IPS-11a (cell line): ENCODE data around the gene TPI1.
A peak's percentile ranks its signal among the peaks of the same experiment; 100 is the strongest.

Source experiments
- H3K4me3 ChIP-seq: one replicate; pipeline ENCODE4 v1.5.1; 2013; ENCODE audit warnings: low read depth, low read length, control low read depth

Gene TPI1

DNA sequence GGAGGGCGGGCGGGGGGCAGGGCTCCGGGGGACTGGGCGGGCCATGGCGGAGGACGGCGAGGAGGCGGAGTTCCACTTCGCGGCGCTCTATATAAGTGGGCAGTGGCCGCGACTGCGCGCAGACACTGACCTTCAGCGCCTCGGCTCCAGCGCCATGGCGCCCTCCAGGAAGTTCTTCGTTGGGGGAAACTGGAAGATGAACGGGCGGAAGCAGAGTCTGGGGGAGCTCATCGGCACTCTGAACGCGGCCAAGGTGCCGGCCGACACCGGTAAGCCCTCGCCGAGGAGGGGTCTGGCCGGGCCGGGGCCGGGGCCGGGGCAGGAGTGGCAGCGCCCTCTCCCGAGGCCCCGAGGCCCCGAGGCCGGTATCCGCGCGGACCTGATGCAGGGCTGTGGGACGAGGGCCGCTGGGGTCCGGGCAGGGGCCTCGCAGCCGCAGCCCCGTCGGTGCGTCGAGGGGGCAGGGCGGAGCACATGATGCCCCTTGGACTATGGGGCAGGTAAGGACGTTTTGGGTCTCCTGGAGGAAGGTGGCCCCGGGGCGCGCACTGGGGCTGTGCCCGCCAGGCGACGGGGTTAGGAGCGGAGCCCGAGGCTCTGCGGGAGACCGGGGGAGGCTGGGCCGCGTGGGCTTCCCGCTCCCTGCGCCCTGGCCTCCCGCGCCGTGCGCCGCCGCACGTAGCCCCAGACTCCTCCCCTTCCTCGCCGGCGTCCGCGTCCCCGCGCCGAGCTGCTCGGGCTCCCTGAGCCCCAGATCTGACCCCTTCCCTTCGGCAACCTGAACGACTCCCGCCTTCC lies at the start of gene TPI1:
Gene TPI1, plus strand, starts transcription at position 119 of the 798 bp plus-strand sequence. Its CDS starts 36 bp downstream, at position 155.
- peak within 1 kb of the TSS; percentile 98 for H3K4me3 ChIP-seq

DNA sequence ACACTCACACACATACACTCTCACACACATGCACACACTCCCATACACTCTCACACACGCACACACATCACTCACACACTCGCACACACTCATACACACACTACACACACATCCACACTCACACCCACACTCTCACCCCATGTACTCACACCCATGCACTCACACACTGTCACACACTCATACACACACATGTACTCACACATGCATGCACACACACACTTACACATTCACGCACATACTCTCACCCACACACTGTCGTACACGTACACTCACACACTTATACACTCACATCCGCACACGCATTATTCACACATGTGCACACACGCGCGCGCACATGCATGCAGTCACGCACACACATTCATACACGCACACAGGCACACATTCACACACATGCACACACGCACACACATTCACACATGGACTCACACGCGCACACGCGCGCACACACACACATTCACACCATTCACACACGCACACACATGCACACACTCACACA lies 49.6 kb upstream of the TPI1 start:
- H3K4me3 ChIP-seq, result no peak overlapping the region

DNA sequence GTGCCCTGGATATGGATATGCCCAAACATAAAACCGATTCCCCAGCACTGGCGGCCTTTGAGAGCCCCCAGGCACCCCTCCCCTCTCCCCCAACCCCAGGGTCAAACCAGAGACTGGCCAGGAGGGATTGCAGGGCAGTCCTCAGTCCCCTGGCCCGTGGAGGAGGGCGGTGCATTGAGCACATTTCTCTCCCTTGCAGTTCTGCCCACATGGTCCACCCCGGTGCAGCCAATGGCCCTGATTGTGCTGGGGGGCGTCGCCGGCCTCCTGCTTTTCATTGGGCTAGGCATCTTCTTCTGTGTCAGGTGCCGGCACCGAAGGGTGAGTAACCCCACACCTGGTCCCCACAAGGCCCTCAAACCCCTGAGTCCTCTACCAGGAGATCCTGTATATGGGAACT lies 49.1 kb upstream of the TPI1 start:
- no peak overlapping the region for H3K4me3 ChIP-seq

DNA sequence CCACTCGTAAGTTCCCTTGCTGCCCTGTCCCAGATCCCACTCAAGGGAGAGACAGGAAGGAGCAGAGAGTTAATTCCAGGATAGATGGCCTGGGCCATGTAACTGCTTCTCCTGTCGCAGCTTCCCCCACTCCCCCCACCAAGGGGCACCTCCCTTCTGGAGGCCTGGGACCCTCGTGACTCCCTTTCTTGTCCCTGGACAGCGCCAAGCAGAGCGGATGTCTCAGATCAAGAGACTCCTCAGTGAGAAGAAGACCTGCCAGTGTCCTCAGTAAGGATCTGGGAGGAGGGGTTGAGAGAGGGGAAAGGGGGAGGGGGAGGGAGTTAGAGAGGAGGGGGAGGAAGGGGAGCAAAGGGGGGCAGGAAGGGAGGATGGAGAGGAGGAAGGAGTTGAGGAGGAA lies 48.7 kb upstream of the TPI1 start:
- H3K4me3 ChIP-seq, result no peak overlapping the region

DNA sequence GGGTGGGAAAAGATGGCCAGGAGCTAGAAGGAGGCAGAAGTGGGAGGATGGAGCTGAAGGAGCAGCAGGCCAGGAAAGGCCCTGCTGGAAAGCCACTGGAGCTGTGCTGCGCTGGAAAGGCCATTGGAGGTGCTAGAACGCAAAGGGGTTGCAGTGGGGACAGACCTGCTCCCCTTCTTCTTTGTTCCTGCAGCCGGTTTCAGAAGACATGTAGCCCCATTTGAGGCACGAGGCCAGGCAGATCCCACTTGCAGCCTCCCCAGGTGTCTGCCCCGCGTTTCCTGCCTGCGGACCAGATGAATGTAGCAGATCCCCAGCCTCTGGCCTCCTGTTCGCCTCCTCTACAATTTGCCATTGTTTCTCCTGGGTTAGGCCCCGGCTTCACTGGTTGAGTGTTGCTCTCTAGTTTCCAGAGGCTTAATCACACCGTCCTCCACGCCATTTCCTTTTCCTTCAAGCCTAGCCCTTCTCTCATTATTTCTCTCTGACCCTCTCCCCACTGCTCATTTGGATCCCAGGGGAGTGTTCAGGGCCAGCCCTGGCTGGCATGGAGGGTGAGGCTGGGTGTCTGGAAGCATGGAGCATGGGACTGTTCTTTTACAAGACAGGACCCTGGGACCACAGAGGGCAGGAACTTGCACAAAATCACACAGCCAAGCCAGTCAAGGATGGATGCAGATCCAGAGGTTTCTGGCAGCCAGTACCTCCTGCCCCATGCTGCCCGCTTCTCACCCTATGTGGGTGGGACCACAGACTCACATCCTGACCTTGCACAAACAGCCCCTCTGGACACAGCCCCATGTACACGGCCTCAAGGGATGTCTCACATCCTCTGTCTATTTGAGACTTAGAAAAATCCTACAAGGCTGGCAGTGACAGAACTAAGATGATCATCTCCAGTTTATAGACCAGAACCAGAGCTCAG lies 48.0 kb upstream of the TPI1 start:
- no peak overlapping the region for H3K4me3 ChIP-seq

DNA sequence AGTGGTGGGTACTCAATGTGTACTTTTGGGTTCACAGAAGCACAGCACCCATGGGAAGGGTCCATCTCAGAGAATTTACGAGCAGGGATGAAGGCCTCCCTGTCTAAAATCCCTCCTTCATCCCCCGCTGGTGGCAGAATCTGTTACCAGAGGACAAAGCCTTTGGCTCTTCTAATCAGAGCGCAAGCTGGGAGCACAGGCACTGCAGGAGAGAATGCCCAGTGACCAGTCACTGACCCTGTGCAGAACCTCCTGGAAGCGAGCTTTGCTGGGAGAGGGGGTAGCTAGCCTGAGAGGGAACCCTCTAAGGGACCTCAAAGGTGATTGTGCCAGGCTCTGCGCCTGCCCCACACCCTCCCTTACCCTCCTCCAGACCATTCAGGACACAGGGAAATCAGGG lies 47.2 kb upstream of the TPI1 start:
- H3K4me3 ChIP-seq, result no peak overlapping the region

DNA sequence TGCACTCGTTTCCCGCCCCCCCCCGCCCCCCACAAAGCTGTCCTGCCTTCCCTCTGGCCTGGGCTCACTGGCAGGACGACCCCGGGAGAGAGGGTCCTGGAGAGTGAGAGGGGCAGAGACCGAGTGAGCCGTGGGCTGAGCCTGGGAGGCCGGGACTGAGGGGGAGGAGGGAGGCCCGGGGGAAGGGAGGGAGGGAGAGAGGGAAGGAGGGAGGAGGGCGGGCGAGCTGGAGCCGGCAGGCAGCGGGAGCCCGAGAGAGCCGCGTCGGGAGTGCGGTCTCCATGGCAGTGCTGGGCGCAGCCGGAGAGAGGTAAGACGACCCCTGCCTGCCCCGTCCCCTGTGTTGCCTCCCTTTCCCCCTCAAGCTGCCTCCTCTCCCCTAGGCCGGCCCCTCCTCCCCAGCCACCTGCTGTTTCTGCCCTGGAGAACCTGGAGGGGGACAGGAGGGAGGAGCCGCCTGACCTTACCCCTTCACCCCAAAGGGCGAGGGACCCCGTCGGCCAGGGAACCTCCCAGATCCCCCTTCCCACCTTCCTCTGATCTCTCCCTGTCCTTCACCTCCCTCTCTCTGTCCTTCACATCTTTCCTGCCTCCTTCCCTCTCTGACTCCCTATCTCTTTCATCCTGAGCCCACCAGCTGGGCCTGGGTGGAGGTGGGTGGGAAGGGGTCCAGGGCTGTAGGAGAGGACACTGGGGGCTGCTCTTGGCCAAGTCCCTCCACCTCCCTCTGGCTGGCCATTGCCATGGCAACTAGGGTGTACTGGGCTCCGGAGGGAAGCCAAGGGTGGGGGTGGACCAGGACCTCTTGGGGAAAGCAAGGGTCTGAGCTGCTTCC lies 45.5 kb upstream of the TPI1 start, which contains the start of gene GPR162:
Gene GPR162, plus strand, starts transcription at position 231 of the 835 bp plus-strand sequence. CDS start 2,078 bp downstream, outside the sequence.
- peak within 1 kb of the TSS; percentile 60 for H3K4me3 ChIP-seq

DNA sequence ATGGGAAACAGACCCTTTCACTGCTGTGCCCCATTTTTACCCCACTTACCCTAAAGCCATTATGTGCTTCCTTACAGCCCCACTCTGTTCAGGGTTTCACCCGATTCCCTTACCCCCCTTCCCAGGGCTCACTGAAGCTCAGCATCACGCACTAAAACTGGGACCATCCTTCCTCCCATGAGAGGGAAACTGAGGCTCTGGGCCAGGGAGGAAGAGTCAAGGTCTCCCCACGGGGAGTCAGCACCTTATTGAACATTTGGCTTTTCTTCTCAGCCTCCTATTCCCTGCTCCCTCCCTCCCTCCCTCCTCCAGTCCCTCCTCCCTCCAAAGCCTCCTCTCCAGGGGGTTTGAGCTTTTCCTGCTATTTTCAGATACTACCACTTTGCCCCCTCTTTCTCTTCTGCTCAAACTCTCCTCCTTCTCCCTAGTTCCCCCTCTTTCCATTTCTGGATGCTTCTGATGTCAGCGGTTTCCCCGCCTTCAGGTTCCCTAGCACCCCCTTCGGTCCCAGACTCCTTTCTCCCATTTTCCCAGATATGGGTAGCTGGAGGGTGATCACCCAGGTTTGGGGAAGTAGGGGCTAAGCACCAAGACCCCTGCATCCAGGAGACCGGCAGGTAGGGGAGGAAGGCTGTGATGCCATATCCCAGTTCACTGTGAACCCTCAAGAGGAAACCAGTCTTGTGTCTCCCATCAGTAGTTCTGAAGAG lies 44.8 kb upstream of the TPI1 start:
- H3K4me3 ChIP-seq, result no peak overlapping the region

DNA sequence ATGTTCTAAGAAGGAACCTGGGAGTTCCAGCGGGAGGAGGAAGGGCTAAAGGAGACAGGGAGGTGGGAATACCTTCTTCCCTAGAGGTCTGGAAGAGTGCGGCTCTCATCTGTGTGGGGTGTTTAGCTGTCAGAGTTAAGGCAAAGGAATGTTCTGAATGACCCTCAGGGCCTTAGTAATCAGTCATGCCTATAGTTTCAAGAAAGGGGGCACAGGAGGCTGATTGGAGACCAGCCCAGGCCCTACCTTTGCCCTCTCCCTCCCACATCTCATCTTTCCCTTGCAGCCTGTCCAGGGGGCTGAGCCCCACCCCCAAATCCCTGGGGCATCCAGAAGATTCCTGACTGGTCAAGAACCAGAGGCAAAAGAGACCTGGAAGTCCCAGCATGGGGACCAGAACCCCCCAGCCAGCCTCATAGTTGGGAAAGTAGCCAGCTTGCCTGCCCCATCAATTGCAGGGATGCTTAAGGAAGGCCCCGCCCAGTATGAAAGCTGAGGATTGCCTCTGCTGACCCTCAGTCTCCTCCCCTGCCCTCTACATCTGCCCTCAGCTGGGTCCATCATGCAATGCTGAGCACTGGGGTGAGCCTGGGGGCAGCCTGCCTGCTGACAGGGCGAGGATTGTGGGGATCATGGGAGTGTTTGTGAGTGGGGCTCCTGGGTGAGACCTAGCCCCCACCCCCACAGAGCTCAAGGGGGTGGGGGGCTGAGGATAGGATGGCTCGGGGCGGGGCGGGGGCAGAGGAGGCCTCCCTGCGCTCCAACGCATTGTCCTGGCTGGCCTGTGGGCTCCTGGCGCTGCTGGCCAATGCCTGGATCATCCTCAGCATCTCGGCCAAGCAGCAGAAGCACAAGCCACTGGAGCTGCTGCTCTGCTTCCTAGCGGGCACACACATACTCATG lies 43.9 kb upstream of the TPI1 start:
- H3K4me3 ChIP-seq, result no peak overlapping the region

DNA sequence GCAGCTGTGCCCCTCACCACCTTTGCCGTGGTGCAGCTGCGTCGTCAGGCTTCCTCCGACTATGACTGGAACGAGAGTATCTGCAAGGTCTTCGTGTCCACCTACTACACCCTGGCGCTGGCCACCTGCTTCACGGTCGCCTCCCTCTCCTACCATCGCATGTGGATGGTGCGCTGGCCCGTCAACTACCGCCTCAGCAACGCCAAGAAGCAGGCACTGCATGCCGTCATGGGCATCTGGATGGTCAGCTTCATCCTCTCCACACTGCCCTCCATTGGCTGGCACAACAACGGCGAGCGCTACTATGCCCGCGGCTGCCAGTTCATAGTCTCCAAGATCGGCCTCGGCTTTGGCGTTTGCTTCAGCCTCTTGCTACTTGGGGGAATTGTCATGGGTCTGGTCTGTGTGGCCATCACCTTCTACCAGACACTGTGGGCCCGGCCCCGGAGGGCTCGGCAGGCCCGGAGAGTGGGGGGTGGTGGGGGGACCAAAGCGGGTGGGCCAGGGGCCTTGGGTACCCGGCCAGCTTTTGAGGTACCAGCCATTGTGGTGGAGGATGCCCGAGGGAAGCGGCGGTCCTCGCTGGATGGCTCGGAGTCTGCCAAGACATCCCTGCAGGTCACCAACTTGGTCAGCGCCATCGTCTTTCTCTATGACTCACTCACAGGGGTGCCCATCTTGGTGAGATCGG lies 43.1 kb upstream of the TPI1 start:
- no peak overlapping the region for H3K4me3 ChIP-seq

DNA sequence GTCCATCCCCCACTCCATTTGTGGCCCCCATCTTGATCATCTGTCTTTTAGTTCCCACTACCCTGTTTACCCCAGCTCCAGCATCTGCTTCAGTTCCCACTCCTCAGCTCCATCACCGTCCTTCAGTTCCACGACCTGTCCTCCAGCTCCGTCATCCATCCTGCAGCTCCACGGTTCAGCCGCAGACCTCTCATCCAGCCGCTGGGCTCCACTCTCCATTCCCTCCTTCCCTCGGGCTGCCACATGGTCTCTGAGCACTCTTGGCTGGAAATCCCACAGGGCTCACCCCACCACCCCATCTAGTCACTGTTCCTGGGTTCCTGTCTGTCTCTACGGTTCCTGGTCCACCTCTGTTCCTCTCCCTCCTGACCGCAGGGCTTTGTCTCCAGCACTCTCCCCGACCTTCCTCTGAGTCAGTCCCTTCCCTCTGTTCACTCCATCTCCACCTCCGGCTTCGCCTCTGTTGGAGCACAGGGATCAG lies 42.4 kb upstream of the TPI1 start:
- H3K4me3 ChIP-seq, result peak overlapping the region; percentile 28

DNA sequence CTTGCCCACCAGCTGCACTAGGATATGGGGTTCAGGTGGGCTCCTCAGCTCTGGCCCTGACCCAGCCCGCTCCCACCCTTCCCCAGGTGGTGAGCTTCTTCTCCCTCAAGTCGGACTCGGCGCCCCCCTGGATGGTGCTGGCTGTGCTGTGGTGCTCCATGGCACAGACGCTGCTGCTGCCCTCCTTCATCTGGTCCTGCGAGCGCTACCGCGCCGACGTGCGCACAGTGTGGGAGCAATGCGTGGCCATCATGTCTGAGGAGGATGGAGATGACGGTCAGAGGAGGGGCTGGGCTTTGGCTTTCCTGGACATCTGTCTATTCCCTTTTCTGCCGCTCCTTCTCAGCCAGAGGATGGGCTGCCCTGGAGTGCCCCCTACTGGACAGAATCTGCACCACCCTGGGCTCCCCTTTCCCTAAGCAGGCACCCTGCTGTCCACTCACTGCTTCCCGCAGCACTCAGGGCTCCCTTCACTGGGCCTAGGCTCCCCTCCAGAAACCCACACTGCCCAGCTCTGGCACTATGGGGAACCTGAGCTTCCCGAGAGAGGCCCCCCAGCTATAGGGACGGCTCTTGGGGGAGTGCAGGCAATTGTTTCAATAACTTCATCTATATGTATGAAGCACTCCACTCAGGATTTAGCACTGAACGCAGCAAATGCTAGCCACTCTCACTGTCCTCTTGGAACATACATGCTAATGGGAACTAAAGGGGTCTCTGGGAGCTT lies 41.8 kb upstream of the TPI1 start:
- H3K4me3 ChIP-seq, result peak overlapping the region; percentile 28

DNA sequence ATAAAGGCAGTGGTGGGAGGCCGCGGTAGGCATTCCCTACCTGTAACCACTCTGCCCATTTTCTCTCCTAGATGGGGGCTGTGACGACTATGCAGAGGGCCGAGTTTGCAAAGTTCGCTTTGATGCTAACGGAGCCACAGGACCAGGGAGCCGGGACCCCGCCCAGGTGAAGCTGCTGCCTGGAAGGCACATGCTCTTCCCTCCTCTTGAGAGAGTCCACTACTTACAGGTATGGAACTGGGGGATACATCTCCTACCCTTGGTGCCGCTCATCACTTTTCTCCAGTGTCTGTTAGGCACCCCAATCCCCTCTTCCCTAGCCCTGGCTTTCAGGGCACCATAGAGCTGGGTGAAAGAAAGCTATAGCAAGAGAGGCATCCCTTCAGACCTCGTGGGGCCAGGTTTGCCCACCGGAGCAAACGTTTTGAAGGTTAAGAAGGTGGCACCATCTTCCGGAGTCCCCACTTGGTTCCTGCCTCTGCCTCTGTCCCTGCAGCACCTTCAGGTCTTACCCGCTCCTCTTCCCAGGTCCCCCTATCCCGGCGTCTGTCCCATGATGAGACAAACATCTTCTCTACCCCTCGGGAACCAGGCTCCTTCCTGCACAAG lies 41.1 kb upstream of the TPI1 start:
- no peak overlapping the region for H3K4me3 ChIP-seq

DNA sequence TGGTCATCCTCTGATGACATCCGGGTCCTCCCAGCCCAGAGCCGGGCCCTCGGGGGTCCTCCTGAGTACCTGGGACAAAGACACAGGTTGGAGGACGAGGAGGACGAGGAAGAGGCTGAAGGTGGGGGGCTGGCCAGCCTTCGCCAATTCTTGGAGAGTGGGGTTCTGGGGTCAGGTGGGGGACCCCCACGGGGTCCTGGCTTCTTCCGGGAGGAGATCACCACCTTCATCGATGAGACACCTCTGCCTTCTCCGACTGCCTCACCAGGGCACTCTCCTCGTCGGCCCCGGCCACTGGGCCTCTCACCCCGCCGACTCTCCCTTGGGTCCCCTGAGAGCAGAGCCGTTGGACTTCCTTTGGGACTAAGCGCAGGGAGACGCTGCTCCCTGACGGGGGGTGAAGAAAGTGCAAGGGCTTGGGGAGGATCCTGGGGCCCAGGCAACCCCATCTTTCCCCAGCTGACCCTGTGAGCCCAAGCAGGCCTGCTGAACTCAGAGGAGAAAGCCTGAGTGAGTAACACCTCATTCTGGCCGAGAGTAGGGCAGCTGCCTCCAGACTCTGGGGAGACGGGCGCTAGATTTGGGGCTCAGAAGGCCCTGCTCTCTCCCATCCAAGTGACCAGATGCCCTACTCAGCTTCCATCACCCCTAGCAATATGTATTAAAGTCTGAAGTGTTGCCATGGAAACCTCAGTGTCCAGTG lies 40.4 kb upstream of the TPI1 start:
- no peak overlapping the region for H3K4me3 ChIP-seq

DNA sequence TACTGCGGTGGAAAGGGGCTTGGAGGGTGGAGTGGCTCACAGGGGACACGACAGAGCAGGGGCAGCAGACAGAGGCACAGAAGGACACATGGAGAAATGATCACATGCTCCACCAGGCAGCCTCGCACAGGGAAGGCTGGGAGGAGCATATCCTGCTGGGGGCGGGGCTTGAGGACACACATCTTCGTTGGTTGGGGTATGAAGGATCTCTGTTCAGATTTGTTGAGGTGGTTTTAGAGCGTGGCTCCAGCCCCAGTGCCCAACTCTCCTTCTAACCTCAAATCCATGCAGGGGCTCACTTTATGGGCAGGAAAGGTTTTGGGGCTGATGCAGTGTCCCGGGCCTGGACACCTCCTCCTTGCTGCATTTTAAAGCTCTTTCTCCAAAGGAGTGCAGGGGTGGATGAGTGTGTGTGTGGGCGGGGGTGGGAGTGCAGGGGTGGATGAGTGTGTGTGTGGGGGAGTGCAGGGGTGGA lies 39.9 kb upstream of the TPI1 start:
- H3K4me3 ChIP-seq, result no peak overlapping the region

DNA sequence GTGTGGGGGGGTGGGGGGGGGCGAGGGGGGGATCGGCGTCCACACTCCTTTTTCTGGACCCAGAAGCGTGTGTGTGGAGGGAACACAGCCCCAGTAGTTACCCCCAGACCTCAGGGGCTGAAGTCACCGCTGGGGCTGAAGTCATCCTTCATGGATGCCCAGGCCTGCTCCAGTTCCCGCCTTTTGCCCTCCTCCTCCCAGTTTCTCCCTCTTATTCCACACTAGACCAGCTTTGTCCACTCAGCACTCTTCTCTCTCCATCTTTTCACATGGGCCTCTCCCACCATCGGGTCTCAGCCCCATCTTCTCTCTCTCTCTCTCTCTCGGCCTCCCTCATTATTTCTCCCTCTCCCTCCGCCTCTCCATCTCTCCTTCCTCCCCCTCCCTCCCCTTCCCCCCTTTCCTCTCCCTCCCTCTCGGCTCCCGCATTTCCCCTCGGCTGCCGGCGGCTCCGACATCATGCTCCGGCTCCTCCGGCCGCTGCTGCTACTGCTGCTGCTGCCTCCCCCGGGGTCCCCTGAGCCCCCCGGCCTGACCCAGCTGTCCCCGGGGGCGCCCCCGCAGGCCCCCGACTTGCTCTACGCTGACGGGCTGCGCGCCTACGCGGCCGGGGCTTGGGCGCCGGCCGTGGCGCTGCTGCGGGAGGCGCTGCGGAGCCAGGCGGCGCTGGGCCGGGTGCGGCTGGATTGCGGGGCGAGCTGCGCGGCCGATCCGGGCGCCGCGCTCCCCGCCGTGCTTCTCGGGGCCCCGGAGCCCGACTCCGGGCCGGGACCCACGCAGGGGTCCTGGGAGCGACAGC lies 39.1 kb upstream of the TPI1 start, which contains the start of gene P3H3:
Gene P3H3, plus strand, starts transcription at position 426 of the 799 bp plus-strand sequence. Its CDS starts 34 bp downstream, at position 460.
- H3K4me3 ChIP-seq, result peak within 1 kb of the TSS; percentile 96
